K562 (cell line): ENCODE results near the gene DAGLA. TPM values are rescaled to one million over a fixed set of nuclear protein-coding genes. Genes with fewer than 3 reads are reported as not detected.

Source experiments
- ATAC-seq: fragments of 200-7000 bp; cut with Tn5 transposase; 3 replicates; pipeline ENCODE4 v1.9.1; 2020; ENCODE audit warnings: moderate library complexity
- BruUV-seq: library from RNA; stranded (reverse); fragments of 400-500 nt; replicated peaks from 2 replicates; lab custom pipeline; 2021; lab: Mats Ljungman, UMichigan
- CTCF ChIA-PET: fragments of 300-600 bp; formaldehyde crosslinking; extraction: SDS; loops from one replicate; lab custom pipeline; 2021; ENCODE audit warnings: low intra/inter-chr PET ratio; lab: Yijun Ruan, JAX
- POLR2A ChIA-PET: fragments of 300-600, 350-650 bp; sonication (Branson Sonifier 250); formaldehyde crosslinking; extraction: SDS; loops from one replicate; lab custom pipeline; 2021; ENCODE audit warnings: antibody characterized with exemption, inconsistent platforms; lab: Yijun Ruan, JAX
- DNase-seq, 4 experiments: peaks; one replicate each; pipeline versions ENCODE4 v3.0.0 to v3.0.0-alpha.2; 2011 to 2018; ENCODE audit warnings: low spot score in 3 of 4, mixed read lengths in 3 of 4; ENCODE audit errors: extremely low read depth in 1 of 4
- FAIRE-seq: peaks from 2 replicates; lab custom pipeline; 2011; peaks lifted over from hg19 to GRCh38; lab: Jason Lieb, UNC
- H2AFZ ChIP-seq: 2 replicates; pipeline ENCODE4 v1.6.0; 2011; ENCODE audit warnings: low read depth, low read length, control low read depth, inconsistent platforms
- H3K27ac ChIP-seq: fragments of 200-600 bp; 3 replicates; pipeline ENCODE4 v1.8.0; 2011; ENCODE audit warnings: low read depth, mild to moderate bottlenecking, control low read depth, inconsistent platforms, low read length, moderate library complexity, mixed read lengths; ENCODE audit errors: extremely low read depth
- H3K27me3 ChIP-seq, 2 experiments: fragments of 300-600 bp in 1 of 2; 2 replicates in 1 of 2; 3 replicates in 1 of 2; pipeline versions ENCODE4 v1.6.0 to v1.8.0; 2011; ENCODE audit warnings: inconsistent platforms in 2 of 2, low read length in 2 of 2, mild to moderate bottlenecking in 1 of 2, mixed read lengths in 1 of 2, moderate library complexity in 1 of 2; ENCODE audit not compliant: control insufficient read depth in 2 of 2, insufficient read depth in 2 of 2
- H3K36me3 ChIP-seq: fragments of 300-600 bp; 3 replicates; pipeline ENCODE4 v1.8.0; 2011; ENCODE audit warnings: mild to moderate bottlenecking, low read length, inconsistent platforms; ENCODE audit not compliant: control insufficient read depth, insufficient read depth
- H3K4me1 ChIP-seq, 2 experiments: fragments of 200-600 bp in 1 of 2; replicated peaks in 1 of 2; 2 replicates in 1 of 2; 3 replicates in 1 of 2; pipeline versions ENCODE4 v1.5.1 to v1.8.0; 2011; ENCODE audit warnings: inconsistent platforms in 2 of 2, low read length in 2 of 2, mild to moderate bottlenecking in 1 of 2, mixed read lengths in 1 of 2, moderate library complexity in 1 of 2; ENCODE audit not compliant: control insufficient read depth in 2 of 2, insufficient read depth in 2 of 2
- H3K4me2 ChIP-seq: 2 replicates; pipeline ENCODE4 v1.6.1; 2011; ENCODE audit warnings: low read length, control low read depth, inconsistent platforms, mixed read lengths; ENCODE audit not compliant: insufficient read depth
- H3K4me3 ChIP-seq: fragments of 200-600 bp; sonication (generic), shearing (Covaris generic); 2 replicates; pipeline ENCODE4 v1.5.1; 2016; ENCODE audit warnings: control low read depth, inconsistent platforms
- H3K79me2 ChIP-seq: fragments of 200-600 bp; 3 replicates; pipeline ENCODE4 v1.8.0; 2011; ENCODE audit warnings: low read length, inconsistent platforms; ENCODE audit not compliant: control insufficient read depth, insufficient read depth
- H3K9ac ChIP-seq, 2 experiments: 2 replicates each; pipeline versions ENCODE4 v1.6.0 to v1.6.1; 2011; ENCODE audit warnings: low read depth in 2 of 2, low read length in 2 of 2, control low read depth in 1 of 2, inconsistent platforms in 1 of 2, mild to moderate bottlenecking in 1 of 2, mixed read lengths in 1 of 2; ENCODE audit not compliant: insufficient read depth in 1 of 2
- H3K9me1 ChIP-seq: one replicate; pipeline ENCODE4 v1.6.0; 2011; ENCODE audit warnings: inconsistent platforms, mild to moderate bottlenecking, low read length, moderate library complexity; ENCODE audit not compliant: control insufficient read depth, insufficient read depth
- H3K9me3 ChIP-seq: replicated peaks from 2 replicates; pipeline ENCODE4 v1.5.1; 2011; ENCODE audit warnings: low read depth, low read length, inconsistent platforms; ENCODE audit not compliant: control insufficient read depth, insufficient read depth
- H4K20me1 ChIP-seq: replicated peaks from 2 replicates; pipeline ENCODE4 v1.6.1; 2011; ENCODE audit warnings: low read length, inconsistent platforms, mixed read lengths; ENCODE audit not compliant: control insufficient read depth, insufficient read depth
- DDX20 ChIP-seq: fragments of 450-650 bp; IDR thresholded peaks from 2 replicates; pipeline ENCODE4 v1.6.1; 2016; ENCODE audit warnings: missing genetic modification characterization, low read depth, mild to moderate bottlenecking, missing compliant biosample characterization, moderate library complexity
- ZNF23 ChIP-seq: fragments of 250-450 bp; sonication (Bioruptor Pico); IDR thresholded peaks from 2 replicates; pipeline ENCODE4 v1.4.0; 2020; ENCODE audit warnings: mild to moderate bottlenecking
- WGBS: fragments of 100-300 bp; shearing (Covaris generic); methylation state at CpG from one replicate; pipeline ENCODE4 v1.1.6; 2016; ENCODE audit warnings: low coverage, mixed read lengths; ENCODE audit not compliant: insufficient coverage; ENCODE audit errors: missing lambda C conversion rate; 5-methylcytosine and 5-hydroxymethylcytosine counted together
- in situ Hi-C: fragments of 300-500 bp; cut with MboI; formaldehyde crosslinking; loops from 4 replicates; pipeline ENCODE4 v1.15.0; 2018; ENCODE audit warnings: inconsistent platforms, mixed read lengths
- intact Hi-C: fragments of 100-400 bp; cut with micrococcal nuclease; formaldehyde crosslinking; loops from 2 replicates; pipeline ENCODE4 v1.14.2; 2022
- polyA plus RNA-seq, 8 experiments: library from polyadenylated mRNA; depleted of rRNA in 4 of 8; stranded (reverse) in 5 of 8; unstranded in 3 of 8; fragments of >200 nt; fragmentation: Nextera tagmentation in 2 of 8; fragmentation: Illumina TruSeq in 1 of 8; extraction: Ambion mirVana in 2 of 8; extraction: Trizol in 1 of 8; gene quantifications; 2 replicates each; pipeline versions ENCODE4 v1.2.1 to v1.2.3, GENCODE V29; 2011 to 2014; ENCODE audit warnings: inconsistent platforms in 1 of 8, missing spikeins in 1 of 8
- total RNA-seq, 7 experiments: library from RNA; depleted of rRNA in 6 of 7; stranded (reverse); fragments of >200 nt in 6 of 7; fragmentation: Illumina TruSeq in 2 of 7; extraction: Trizol in 2 of 7; gene quantifications; 2 replicates each; pipeline versions ENCODE4 v1.2.1 to v1.2.3, GENCODE V29; 2011 to 2021; ENCODE audit warnings: low replicate concordance in 1 of 7
- TF ChIP-seq, protein P1 (sequence below), 3 experiments: IDR thresholded peaks in 2 of 3; conservative IDR thresholded peaks in 1 of 3; 2 replicates each; pipeline ENCODE4 v1.5.1; 2011 to 2012; ENCODE audit warnings: low read length in 3 of 3, mild to moderate bottlenecking in 3 of 3, control low read depth in 2 of 3, improper control_type of control experiment in 1 of 3, inconsistent platforms in 1 of 3, low read depth in 1 of 3, mixed read lengths in 1 of 3, moderate library complexity in 1 of 3; ENCODE audit not compliant: insufficient read depth in 2 of 3

Gene DAGLA
- total and polyA plus RNA-seq, 9 of the 15 experiments (the other 6 are each of a cell fraction or from before 2014, with no cell fraction given): 0.03 to 0.16 (median 0.04) TPM; not detected in 4

DNA sequence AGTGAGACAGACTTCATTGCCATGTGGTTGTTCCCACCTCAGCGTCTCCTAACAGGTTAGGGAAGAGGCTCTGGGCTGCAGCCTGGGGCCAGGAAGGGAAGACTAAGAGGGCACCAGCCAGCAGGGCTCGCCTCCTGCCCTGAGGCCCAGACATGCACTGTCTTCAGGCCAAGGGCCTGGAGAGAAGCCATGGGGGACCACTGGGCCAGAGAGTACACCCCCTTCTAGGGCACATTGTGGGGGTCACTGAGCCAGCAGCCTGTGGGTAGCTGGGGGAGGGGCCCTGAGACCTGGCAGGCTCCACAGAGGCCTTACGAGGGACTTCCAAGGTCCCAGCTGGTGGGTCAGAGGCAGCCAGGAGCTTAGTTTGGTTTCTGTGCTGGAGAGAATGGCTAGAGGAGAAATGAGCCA lies 47.2 kb downstream of the DAGLA start:
- H3K79me2 ChIP-seq: no peaks in the 10 kb centered on the region
- no peak overlapping the region for H3K4me3 ChIP-seq
- no peaks in the 10 kb centered on the region for H3K9me3 ChIP-seq
- FAIRE-seq: no peak
- POLR2A ChIA-PET: interaction anchor here (1.0 kb wide), 1 partner anchor 18 kb away, joined by 3 read pairs; no protein-coding TSS in a partner anchor
- H3K36me3 ChIP-seq: no peaks in the 10 kb centered on the region
- in situ Hi-C loops: no loop called here
- BruUV-seq: no TSS peak
- CTCF ChIA-PET: no interaction called here
- peaks cover 4% of the 10 kb centered on the region for H4K20me1 ChIP-seq
- no peak for ATAC-seq
- no peak overlapping the region for H3K4me2 ChIP-seq
- H2AFZ ChIP-seq: no peak overlapping the region
- TF ChIP-seq ZNF23: no peak
- TF ChIP-seq, all 486 proteins: peak for 0
- DNase-seq: no peak
- 31% methylated on average over 3 of the region's 3 CpGs for WGBS
- Histone ChIP-seq H3K27ac (no peak overlapping the region), H3K9me1 (no peaks in the 10 kb centered on the region), H3K4me1 (peaks cover 0 to 23% of the 10 kb centered on the region in 2 experiments; a peak in 2 of 5 replicates), H3K9ac (no peak overlapping the region), H3K27me3 (peaks cover 3 to 46% of the 10 kb centered on the region in 2 experiments; a peak in 4 of 5 replicates)
- intact Hi-C loops: no loop called here

DNA sequence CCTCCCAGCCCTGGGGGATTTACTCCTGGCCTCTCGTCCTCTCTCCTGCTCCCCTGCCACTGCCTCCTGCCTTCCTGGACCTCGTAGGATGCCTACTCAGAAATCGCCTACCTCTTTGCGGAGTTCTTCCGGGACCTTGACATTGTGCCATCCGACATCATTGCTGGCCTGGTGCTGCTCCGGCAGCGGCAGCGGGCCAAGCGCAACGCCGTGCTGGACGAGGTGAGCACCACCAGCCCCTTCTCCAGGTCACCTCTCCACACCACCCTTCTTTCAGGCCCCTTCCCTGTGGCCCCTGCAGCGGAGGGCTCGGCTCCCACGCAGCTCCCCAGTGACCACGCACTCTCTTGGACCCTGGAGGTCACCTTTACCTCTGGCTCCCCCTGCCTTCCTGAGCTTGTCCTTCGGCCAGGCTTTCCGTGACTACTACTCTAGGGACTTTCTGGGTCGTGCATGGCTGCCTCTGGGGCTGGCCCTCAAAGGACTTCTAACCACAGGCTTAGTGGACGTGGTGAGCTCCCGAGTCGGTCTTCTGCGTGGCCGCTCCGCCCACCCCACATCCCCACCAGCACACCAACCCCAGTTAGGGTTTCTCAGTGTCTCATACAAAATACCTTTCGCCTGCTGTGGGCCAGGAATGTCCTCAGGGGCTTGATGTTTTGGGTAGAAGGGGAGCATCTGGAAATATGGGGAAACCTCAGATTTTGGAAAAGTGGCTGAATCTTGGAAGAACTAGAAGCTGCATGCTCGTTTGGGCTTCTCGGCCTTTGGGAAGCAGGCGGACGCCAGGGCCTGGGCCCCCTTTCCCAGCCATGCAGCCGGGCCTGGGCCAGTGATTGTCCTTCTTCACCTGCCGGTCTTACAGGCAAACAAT lies 48.1 kb downstream of the DAGLA start:
- Histone ChIP-seq H3K27me3 (peaks cover 3 to 46% of the 10 kb centered on the region in 2 experiments; a peak in 4 of 5 replicates), H3K4me3 (no peak overlapping the region), H3K4me1 (peaks cover 0 to 26% of the 10 kb centered on the region in 2 experiments; a peak in 2 of 5 replicates), H3K36me3 (no peaks in the 10 kb centered on the region), H3K9me3 (no peaks in the 10 kb centered on the region), H3K9ac (peak overlapping the region in 1 of 2 experiments; percentile 52; a peak in 2 of 4 replicates), H3K9me1 (no peaks in the 10 kb centered on the region), H3K4me2 (no peak overlapping the region), H4K20me1 (peaks cover 9% of the 10 kb centered on the region), H3K27ac (no peak overlapping the region), H3K79me2 (no peaks in the 10 kb centered on the region), H2AFZ (no peak overlapping the region)
- intact Hi-C loops: no loop called here
- POLR2A ChIA-PET: interaction anchor here (1.0 kb wide), 1 partner anchor 19 kb away, joined by 3 read pairs; no protein-coding TSS in a partner anchor
- CTCF ChIA-PET: no interaction called here
- DNase-seq: no peak
- BruUV-seq: no TSS peak
- ATAC-seq: peak; percentile 63
- in situ Hi-C loops: no loop called here
- no peak for TF ChIP-seq DDX20 (tag)
- TF ChIP-seq, protein P1, sequence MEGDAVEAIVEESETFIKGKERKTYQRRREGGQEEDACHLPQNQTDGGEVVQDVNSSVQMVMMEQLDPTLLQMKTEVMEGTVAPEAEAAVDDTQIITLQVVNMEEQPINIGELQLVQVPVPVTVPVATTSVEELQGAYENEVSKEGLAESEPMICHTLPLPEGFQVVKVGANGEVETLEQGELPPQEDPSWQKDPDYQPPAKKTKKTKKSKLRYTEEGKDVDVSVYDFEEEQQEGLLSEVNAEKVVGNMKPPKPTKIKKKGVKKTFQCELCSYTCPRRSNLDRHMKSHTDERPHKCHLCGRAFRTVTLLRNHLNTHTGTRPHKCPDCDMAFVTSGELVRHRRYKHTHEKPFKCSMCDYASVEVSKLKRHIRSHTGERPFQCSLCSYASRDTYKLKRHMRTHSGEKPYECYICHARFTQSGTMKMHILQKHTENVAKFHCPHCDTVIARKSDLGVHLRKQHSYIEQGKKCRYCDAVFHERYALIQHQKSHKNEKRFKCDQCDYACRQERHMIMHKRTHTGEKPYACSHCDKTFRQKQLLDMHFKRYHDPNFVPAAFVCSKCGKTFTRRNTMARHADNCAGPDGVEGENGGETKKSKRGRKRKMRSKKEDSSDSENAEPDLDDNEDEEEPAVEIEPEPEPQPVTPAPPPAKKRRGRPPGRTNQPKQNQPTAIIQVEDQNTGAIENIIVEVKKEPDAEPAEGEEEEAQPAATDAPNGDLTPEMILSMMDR (IDR thresholded peaks at IDR 0.05 in 2 of 3, conservative IDR thresholded peaks at IDR 0.05 in 1 of 3; ENCODE audit: insufficient read depth in 2 of 3, low read depth in 1 of 3, low read length in 3 of 3): peak in 2 of 3 experiments; percentile 15 to 23; a peak in 1 of 6 replicates
- no peak for FAIRE-seq
- 18% methylated on average over 30 of the region's 33 CpGs for WGBS
